ENCODE results near the gene POTEH.
"Not testable (repeated sequence)": the region's sequence is repeated elsewhere in the genome, so short reads cannot be mapped to it uniquely, and the experiment has no call there.

Gene POTEH

DNA sequence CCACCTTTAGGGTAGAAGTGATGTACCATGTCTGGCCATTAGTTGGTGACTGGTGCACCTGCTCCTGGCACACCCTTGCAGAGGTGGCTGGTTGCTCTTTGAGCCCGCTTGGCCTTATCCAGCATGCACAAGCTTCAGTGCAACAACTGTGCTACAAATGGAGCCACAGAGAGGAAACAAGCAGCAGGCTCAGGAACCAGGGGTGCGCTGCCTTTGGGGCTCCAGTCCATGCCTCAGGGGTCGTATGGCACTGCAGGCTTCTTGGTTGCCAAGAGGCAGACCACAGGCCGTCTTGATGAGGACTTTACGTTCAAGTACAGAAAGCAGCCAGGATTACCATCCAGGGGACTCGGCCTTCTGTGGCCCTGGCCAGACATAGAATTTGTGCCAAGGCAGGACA lies 44.6 kb downstream of the POTEH start:
- DNase-seq (ENCODE audit: low read depth in 3 of 3, low spot score in 1 of 3): not testable (repeated sequence)

DNA sequence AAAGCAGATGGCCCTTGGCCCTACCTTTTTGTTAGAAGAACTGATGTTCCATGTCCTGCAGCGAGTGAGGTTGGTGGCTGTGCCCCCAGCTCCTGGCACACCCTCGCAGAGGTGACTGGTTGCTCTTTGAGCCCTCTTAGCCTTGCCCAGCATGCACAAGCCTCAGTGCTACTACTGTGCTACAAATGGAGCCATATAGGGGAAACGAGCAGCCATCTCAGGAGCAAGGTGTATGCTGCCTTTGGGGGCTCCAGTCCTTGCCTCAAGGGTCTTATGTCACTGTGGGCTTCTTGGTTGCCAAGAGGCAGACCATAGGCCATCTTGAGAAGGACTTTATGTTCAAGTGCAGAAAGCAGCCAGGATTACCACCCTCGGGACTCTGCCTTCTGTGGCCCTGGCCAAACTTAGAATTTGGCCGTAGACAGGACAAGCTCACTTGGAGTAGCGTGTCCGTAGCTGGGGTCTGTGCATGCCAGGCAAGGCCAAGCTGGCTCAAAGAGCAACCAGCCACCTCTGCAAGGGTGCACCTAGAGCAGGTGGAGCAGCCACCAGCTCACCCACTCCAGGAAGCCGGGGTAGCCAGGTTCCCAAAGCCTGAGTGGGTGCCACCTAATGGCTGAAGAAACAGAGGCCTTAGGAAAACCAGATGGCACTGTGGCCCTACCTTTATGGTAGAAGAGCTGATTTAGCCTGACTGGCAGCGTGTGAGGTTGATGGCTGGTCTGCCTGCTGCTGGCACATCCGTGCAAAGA lies 48.5 kb downstream of the POTEH start:
- DNase-seq (ENCODE audit: low read depth in 3 of 3, low spot score in 1 of 3): not testable (repeated sequence)

DNA sequence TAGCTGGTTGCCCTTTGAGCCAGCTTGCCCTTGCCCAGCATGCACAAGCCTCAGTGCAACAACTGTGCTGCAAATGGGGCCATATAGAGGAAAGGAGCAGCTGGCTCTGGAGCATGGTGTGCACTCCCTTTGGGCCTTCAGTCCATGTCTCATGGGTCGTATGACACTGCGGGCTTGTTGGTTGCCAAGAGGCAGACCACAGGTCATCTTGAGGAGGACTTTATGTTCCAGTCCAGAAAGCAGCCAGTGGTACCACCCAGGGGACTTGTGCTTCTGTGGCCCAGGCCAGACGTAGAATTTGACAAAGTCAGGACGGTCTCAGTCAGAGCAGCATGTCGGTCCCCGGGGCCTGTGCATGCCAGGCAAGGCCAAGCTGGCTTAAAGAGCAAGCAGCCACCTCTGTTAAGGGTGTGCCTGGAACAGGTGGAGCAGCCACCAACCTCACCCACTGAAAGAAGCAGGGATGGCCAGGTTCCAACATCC lies 49.1 kb downstream of the POTEH start:
- not testable (repeated sequence) for DNase-seq (ENCODE audit: low read depth in 3 of 3, low spot score in 1 of 3)

DNA sequence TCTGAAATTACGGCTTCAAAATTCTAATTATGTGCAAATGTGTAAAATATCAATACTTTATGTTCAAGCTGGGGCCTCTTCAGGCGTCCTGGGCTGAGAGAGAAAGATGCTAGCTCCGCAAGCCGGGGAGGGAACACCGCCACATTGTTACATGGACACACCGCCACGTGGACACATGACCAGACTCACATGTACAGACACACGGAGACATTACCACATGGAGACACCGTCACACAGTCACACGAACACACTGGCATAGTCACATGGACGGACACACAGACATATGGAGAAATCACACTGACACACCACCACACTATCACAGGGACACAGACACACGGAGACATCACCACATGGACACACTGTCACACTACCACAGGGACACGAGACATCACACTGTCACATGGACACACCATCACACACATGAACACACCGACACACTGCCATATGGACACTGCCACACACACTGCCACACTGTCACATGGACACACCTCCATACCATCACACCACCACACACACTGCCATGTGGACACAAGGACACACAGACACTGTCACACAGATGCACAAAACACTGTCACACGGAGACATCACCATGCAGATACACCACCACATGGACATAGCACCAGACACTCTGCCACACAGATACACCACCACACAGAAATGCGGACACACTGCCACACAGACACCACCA lies 58.0 kb downstream of the POTEH start:
- not testable (repeated sequence) for DNase-seq (ENCODE audit: low read depth in 3 of 3, low spot score in 1 of 3)

DNA sequence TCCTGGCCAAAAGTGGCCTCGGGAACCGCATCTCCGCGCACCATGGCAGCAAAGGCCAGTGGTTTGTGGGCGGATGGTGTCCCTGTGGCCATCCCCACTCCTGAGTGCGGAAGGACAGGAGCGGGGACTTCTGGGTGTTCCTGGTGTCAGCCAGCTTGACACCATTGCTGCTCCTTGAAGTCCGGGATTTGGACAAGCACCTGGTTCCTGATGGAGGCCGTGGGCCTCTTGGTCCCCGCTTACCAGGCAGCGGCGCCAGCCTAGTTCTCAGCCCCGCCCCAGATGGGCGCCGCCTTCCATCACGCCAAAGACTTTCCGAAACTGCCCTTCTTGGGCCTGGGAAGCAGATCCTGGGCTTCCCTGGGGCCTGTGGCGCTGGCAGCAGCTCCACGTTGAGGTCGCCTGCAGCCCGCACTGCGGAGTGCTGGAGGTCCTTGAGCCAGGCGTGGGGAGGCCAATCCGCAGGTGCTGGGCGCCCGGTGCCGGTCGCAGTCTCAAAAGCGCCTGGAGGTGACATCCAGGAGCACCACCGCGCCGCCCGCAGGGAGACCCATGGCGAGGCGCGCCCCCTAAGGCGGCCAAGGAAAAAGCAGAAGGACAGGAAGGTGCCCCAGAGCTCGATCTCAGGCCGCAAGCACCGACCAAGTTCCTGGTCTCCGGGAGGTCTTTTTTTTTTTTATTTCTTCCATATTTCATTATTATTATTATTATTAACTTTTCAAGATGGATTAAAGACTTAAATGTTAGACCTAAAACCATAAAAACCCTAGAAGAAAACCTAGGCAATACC lies 59.5 kb downstream of the POTEH start:
- not testable (repeated sequence) for DNase-seq (ENCODE audit: low read depth in 3 of 3, low spot score in 1 of 3)

DNA sequence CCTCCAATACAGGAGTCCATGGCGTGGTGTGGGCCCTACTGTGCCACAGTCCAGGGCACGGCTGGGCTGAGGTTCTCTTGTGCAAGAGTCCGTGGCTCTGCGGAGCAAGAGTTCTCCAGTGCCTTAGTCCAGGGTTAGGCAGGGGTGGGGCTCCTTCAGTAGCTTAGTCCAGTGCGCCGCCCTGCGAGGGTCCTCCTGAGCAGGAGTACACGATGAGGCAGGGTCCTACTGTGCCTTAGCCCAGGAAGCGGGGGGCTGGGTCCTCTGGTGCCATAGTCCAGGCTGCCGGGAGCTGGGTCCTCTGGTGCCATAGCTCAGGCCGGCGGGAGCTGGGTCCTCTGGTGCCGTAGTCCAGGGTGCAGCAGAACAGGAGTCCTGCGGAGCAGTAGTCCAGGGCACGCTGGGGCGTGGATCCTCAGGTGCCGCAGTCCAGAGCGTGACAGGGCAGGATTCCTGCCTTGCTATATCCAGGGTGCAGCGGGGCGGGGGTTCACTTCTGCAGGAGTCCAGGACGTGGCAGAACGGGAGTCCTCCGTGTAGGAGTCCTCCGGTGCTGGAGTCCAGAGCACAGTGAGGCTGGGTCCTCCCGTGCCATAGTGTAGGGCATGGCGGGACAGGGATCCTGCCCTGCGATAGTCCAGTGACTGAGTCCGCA lies 69.7 kb downstream of the POTEH start:
- not testable (repeated sequence) for DNase-seq (ENCODE audit: low read depth in 3 of 3, low spot score in 1 of 3)

DNA sequence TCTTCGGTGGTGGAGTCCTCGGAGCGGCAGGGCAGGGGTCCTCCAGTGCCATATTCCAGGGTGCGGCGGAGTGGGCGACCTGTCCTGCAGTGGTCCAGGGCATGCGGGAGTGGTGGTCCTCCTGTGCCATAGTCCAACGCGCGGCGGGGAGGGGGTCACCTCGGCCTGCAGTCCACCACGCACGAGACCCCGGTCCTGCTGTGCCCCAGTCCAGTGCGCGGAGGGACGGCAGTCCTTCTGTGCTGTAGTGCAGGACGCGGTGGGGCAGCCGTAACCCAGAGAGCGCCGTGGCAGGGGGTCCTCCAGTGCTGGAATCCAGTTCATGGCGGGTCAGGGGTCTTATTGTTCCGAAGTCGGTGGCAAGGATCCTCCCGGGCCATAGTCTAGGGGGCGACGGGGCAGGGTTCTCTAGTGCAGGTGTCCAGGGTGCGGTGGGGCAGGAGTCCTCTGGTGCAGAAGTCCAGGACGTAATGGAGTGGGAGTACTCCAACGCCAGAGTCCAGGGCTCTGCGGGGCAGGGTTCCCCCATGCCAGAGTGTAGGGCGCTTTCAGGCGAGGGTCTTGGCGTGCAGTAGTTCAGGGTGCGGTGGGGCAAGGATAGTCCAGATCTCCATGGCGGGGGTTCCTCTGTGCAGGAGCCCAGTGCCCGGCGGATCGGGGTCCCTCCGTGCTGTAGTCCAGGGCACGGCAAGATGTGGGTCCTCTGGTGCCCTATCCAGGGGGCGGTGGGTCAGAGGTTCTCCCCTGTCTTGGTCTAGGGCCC lies 70.7 kb downstream of the POTEH start:
- not testable (repeated sequence) for DNase-seq (ENCODE audit: low read depth in 3 of 3, low spot score in 1 of 3)

DNA sequence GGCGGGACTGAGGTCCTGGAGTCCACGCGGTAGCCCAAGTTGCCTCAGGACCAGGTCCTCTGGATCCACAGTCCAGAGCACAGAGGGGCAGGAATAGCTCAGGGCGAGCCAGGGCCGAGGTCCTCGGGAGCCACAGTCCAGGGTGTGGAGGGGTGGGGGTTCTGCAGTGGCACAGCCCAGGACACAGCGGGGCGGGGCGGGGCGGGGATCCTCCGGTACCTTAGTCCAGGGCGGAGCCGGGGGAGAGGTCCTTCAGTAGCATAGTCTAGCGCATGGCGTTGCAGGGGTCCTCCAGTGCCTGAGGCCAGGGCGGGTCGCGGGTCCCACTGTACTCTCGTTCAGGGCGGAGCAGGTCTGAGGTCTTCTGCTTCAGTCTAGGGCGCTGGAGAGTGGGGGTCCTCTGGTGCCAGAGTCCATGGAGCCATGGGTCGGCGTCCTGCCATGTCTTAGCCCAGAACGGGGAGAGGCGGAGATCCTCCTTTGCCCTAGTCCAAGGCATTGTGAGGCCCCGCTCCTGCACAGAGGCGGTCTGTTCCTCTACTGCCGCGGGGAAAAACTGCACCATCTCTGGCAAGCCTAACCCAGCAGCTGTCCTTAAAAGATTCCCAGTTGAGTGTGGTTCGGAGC lies 71.4 kb downstream of the POTEH start:
- DNase-seq (ENCODE audit: low read depth in 3 of 3, low spot score in 1 of 3): not testable (repeated sequence)

DNA sequence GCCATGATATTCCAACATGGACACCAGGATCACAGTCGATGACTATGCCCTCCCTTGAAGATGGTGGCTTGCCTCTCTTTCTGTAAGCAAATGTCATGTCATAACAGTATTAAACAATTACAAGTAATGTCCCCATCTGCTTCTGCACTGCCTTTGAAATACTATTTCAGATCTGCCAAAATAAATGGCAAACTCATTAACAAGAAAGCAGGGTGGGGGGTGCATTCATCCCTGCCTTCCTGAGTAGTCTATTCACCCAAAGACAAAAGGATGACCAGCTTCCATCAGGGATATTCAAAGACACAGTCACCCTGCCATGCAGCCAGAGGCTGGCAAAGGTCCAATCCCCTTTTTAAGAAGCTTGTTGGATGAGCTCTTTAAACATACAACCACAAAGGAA lies 73.7 kb downstream of the POTEH start:
- DNase-seq (ENCODE audit: low read depth in 3 of 3, low spot score in 1 of 3): not testable (repeated sequence)
